GM21723 (cell line): ENCODE results near the gene TCF12.
A peak's percentile ranks its signal among the peaks of the same experiment; 100 is the strongest.

Experiments used
- ATAC-seq: cut with Tn5 transposase; IDR thresholded peaks from one replicate; pipeline ENCODE4 v1.9.1; 2021; ENCODE audit warnings: mild to moderate bottlenecking, moderate library complexity; ENCODE audit not compliant: unreplicated experiment

Gene TCF12

GRCh38 chr15:57284535-57284934 is 366.1 kb downstream of the TCF12 start:
- peak; percentile 70 for ATAC-seq

- no peak for ATAC-seq
Observed at GRCh38 chr15:57285386-57285785, 366.9 kb downstream of the TCF12 start.

GRCh38 chr15:57286446-57287122 is 368.1 kb downstream of the TCF12 start:
- no peak for ATAC-seq

- no peak for ATAC-seq
Observed at GRCh38 chr15:57287123-57287521, 368.7 kb downstream of the TCF12 start.

GRCh38 chr15:57288926-57289580 is 370.6 kb downstream of the TCF12 start:
- ATAC-seq, result no peak

GRCh38 chr15:57290187-57290586 is 371.7 kb downstream of the TCF12 start:
- no peak for ATAC-seq

- no peak for ATAC-seq
Observed at GRCh38 chr15:57290826-57291225, 372.4 kb downstream of the TCF12 start.

GRCh38 chr15:57296473-57297162 is 378.2 kb downstream of the TCF12 start:
- no peak for ATAC-seq

GRCh38 chr15:57297163-57297593 is 378.7 kb downstream of the TCF12 start:
- ATAC-seq, result no peak

GRCh38 chr15:57297630-57298029 is 379.2 kb downstream of the TCF12 start:
- no peak for ATAC-seq

GRCh38 chr15:57298204-57298603 is 379.8 kb downstream of the TCF12 start:
- ATAC-seq, result no peak

- ATAC-seq, result no peak
Observed at GRCh38 chr15:57298843-57299550, 380.6 kb downstream of the TCF12 start.

GRCh38 chr15:57301307-57301706 is 382.9 kb downstream of the TCF12 start:
- no peak for ATAC-seq

GRCh38 chr15:57302640-57303257 is 384.3 kb downstream of the TCF12 start:
- ATAC-seq, result no peak

- ATAC-seq, result no peak
Observed at GRCh38 chr15:57305009-57305408, 386.6 kb downstream of the TCF12 start.

GRCh38 chr15:57306161-57306943 is 387.9 kb downstream of the TCF12 start:
- ATAC-seq, result peak; percentile 69

GRCh38 chr15:57306944-57307411 is 388.5 kb downstream of the TCF12 start:
- ATAC-seq, result peak; percentile 9

- ATAC-seq, result no peak
Observed at GRCh38 chr15:57307527-57308169, 389.2 kb downstream of the TCF12 start.

GRCh38 chr15:57308170-57308545 is 389.7 kb downstream of the TCF12 start:
- ATAC-seq, result no peak
